ENCODE data around the gene DNM3. TPM values are rescaled to one million over a fixed set of nuclear protein-coding genes. Genes with fewer than 3 reads are reported as not detected.
"Not testable (repeated sequence)": the region's sequence is repeated elsewhere in the genome, so short reads cannot be mapped to it uniquely, and the experiment has no call there.

DNM3 gene
- total and polyA plus RNA-seq, 4 donors, result 2.6 to 16.2 (median 5.1) TPM; not detected in 1

DNA sequence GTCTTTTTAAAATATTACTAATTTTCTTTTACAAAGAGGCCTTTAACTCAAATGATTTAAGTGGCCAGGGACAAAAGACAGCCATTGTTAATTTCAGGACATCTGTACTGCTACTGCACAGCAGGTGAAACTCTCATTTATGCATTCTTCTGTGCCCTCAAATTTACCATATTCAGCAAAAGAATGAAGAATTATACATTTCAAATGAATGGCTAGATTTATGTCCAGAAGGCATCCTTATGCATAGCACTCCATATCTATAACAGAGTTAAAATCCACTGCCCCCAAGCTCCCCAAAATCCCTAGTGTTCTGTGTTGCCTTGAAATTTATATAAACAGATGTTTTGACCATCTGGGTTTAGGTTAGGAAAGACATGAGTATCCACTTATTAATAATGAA, 202.6 kb downstream of the DNM3 start:
- H3K9me3 ChIP-seq (ENCODE audit: control insufficient read depth, low read length), result peaks cover 2% of the 10 kb centered on the region
- no peaks in the 10 kb centered on the region for H3K27me3 ChIP-seq (ENCODE audit: control insufficient read depth in 1 of 2, insufficient read depth in 2 of 2, low read length in 1 of 2)
- H3K36me3 ChIP-seq (ENCODE audit: control insufficient read depth in 1 of 2, insufficient read depth in 2 of 2, low read length in 1 of 2), result peaks cover 3% of the 10 kb centered on the region in 2 donors
- intact Hi-C loops (cut with DNase I), result no loop called here
- DNase-seq (no peak), ATAC-seq (ENCODE audit: low FRiP score) (no peak)
- H3K27ac ChIP-seq (ENCODE audit: low read depth in 1 of 2, low read length in 2 of 2), result no peak overlapping the region
- no peaks in the 10 kb centered on the region for H3K4me1 ChIP-seq (ENCODE audit: control insufficient read depth in 1 of 2, insufficient read depth in 2 of 2, low read length in 2 of 2)
- no peak overlapping the region for H3K4me3 ChIP-seq (ENCODE audit: low read length in 2 of 2)

DNA sequence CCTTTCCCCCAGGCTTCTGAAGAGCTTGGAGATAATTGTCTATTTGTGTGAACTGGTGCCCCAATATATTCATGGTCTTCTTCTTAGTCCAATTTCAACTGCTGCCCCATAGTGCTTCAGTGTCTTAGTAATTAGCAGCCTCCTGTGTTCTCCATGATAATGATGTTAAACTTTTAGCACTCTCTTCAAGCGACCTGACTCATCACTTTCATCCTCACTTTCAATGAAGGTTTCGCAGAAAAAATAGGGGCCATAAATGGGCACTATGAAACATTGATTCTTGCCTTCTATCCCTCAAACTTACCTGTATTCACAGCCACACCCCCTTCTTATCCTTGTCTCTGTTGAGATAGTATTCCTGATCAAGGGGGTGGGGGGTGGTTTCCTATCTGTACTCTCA, 210.6 kb downstream of the DNM3 start:
- no peaks in the 10 kb centered on the region for H3K27me3 ChIP-seq (ENCODE audit: control insufficient read depth in 1 of 2, insufficient read depth in 2 of 2, low read length in 1 of 2)

GRCh38 chr1:172054172-172054571, 212.9 kb downstream of the DNM3 start:
- intact Hi-C loops (cut with DNase I), result no loop called here
- ATAC-seq (ENCODE audit: low FRiP score) (no peak), DNase-seq (no peak)
- Histone ChIP-seq H3K4me1 (ENCODE audit: control insufficient read depth in 1 of 2, insufficient read depth in 2 of 2, low read length in 2 of 2) (no peaks in the 10 kb centered on the region), H3K4me3 (ENCODE audit: low read length in 2 of 2) (no peak overlapping the region), H3K27ac (ENCODE audit: low read depth in 1 of 2, low read length in 2 of 2) (no peak overlapping the region), H3K27me3 (ENCODE audit: control insufficient read depth in 1 of 2, insufficient read depth in 2 of 2, low read length in 1 of 2) (no peaks in the 10 kb centered on the region), H3K36me3 (ENCODE audit: control insufficient read depth in 1 of 2, insufficient read depth in 2 of 2, low read length in 1 of 2) (no peaks in the 10 kb centered on the region), H3K9me3 (ENCODE audit: control insufficient read depth, low read length) (no peaks in the 10 kb centered on the region)
- WGBS, 2 donors, result 87 to 96% methylated on average over 1 of the region's 1 CpG

More for the DNA sequence above, 210.6 kb downstream of the DNM3 start:
- intact Hi-C loops (cut with DNase I), result no loop called here
- Histone ChIP-seq H3K4me3 (ENCODE audit: low read length in 2 of 2) (no peak overlapping the region), H3K4me1 (ENCODE audit: control insufficient read depth in 1 of 2, insufficient read depth in 2 of 2, low read length in 2 of 2) (no peaks in the 10 kb centered on the region), H3K27ac (ENCODE audit: low read depth in 1 of 2, low read length in 2 of 2) (no peak overlapping the region), H3K36me3 (ENCODE audit: control insufficient read depth in 1 of 2, insufficient read depth in 2 of 2, low read length in 1 of 2) (no peaks in the 10 kb centered on the region), H3K9me3 (ENCODE audit: control insufficient read depth, low read length) (no peaks in the 10 kb centered on the region)
- DNase-seq, result no peak
- WGBS, 2 donors, result 93 to 98% methylated on average over 2 of the region's 2 CpGs
- no peak for ATAC-seq (ENCODE audit: low FRiP score)

DNA sequence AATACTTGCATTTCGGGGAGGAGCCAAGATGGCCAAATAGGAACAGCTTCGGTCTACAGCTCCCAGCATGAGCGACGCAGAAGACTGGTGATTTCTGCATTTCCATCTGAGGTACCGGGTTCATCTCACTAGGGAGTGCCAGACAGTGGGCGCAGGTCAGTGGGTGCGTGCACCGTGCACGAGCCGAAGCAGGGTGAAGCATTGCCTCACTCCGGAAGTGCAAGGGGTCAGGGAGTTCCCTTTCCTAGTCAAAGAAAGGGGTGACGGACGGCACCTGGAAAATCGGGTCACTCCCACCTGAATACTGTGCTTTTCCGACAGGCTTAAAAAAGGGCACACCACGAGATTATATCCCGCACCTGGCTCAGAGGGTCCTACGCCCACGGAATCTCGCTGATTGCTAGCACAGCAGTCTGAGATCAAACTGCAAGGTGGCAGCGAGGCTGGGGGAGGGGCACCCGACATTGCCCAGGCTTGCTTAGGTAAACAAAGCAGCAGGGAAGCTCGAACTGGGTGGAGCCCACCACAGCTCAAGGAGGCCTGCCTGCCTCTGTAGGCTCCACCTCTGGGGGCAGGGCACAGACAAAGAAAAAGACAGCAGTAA, 214.6 kb downstream of the DNM3 start:
- intact Hi-C loops (cut with DNase I); H3K9me3 ChIP-seq (ENCODE audit: control insufficient read depth, low read length); H3K27ac ChIP-seq (ENCODE audit: low read depth in 1 of 2, low read length in 2 of 2); ATAC-seq (ENCODE audit: low FRiP score); DNase-seq; H3K4me3 ChIP-seq (ENCODE audit: low read length in 2 of 2); H3K36me3 ChIP-seq (ENCODE audit: control insufficient read depth in 1 of 2, insufficient read depth in 2 of 2, low read length in 1 of 2); H3K27me3 ChIP-seq (ENCODE audit: control insufficient read depth in 1 of 2, insufficient read depth in 2 of 2, low read length in 1 of 2); H3K4me1 ChIP-seq (ENCODE audit: control insufficient read depth in 1 of 2, insufficient read depth in 2 of 2, low read length in 2 of 2): not testable (repeated sequence)
- WGBS, 2 donors, result 94% methylated on average over 22 to 23 of the region's 23 CpGs

DNA sequence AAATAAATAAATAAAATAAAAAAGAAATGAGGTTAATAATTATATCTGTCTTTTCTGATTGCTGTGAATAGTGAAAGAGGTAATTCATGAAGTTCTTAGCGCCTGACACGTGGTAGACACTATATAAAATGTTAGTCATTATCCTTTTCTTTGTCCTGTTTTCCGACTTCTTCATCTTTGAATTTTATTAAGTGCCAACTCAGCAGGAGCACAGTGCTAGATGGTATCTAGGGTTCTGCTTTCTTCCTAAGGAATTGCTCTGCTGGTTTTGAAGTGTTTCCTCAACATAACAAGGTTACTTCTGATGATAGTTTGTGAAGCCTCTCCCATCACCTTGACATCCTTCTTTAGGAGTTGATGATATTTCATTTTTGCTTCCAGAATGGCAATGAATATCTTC, 227.0 kb downstream of the DNM3 start:
- H3K4me3 ChIP-seq (ENCODE audit: low read length in 2 of 2), result no peak overlapping the region
- 92 to 94% methylated on average over 3 of the region's 3 CpGs for WGBS, 2 donors
- intact Hi-C loops (cut with DNase I), result no loop called here
- H3K27me3 ChIP-seq (ENCODE audit: control insufficient read depth in 1 of 2, insufficient read depth in 2 of 2, low read length in 1 of 2), result no peaks in the 10 kb centered on the region
- DNase-seq (no peak), ATAC-seq (ENCODE audit: low FRiP score) (no peak)
- no peaks in the 10 kb centered on the region for H3K36me3 ChIP-seq (ENCODE audit: control insufficient read depth in 1 of 2, insufficient read depth in 2 of 2, low read length in 1 of 2)
- peaks cover 2% of the 10 kb centered on the region in 2 donors for H3K4me1 ChIP-seq (ENCODE audit: control insufficient read depth in 1 of 2, insufficient read depth in 2 of 2, low read length in 2 of 2)
- H3K9me3 ChIP-seq (ENCODE audit: control insufficient read depth, low read length), result no peaks in the 10 kb centered on the region
- H3K27ac ChIP-seq (ENCODE audit: low read depth in 1 of 2, low read length in 2 of 2), result no peak overlapping the region

- no peaks in the 10 kb centered on the region for H3K9me3 ChIP-seq (ENCODE audit: control insufficient read depth, low read length)
- H3K27ac ChIP-seq (ENCODE audit: low read depth in 1 of 2, low read length in 2 of 2), result no peak overlapping the region
- H3K4me1 ChIP-seq (ENCODE audit: control insufficient read depth in 1 of 2, insufficient read depth in 2 of 2, low read length in 2 of 2), result peaks cover 2% of the 10 kb centered on the region in 2 donors
- ATAC-seq (ENCODE audit: low FRiP score) (no peak), DNase-seq (no peak)
- H3K36me3 ChIP-seq (ENCODE audit: control insufficient read depth in 1 of 2, insufficient read depth in 2 of 2, low read length in 1 of 2), result no peaks in the 10 kb centered on the region
- H3K27me3 ChIP-seq (ENCODE audit: control insufficient read depth in 1 of 2, insufficient read depth in 2 of 2, low read length in 1 of 2), result no peaks in the 10 kb centered on the region
- intact Hi-C loops (cut with DNase I), result no loop called here
- H3K4me3 ChIP-seq (ENCODE audit: low read length in 2 of 2), result no peak overlapping the region
Observed at GRCh38 chr1:172069051-172069450, 227.8 kb downstream of the DNM3 start.

GRCh38 chr1:172069534-172069933, 228.2 kb downstream of the DNM3 start:
- Histone ChIP-seq H3K9me3 (ENCODE audit: control insufficient read depth, low read length) (no peaks in the 10 kb centered on the region), H3K27me3 (ENCODE audit: control insufficient read depth in 1 of 2, insufficient read depth in 2 of 2, low read length in 1 of 2) (no peaks in the 10 kb centered on the region), H3K4me3 (ENCODE audit: low read length in 2 of 2) (no peak overlapping the region), H3K27ac (ENCODE audit: low read depth in 1 of 2, low read length in 2 of 2) (no peak overlapping the region), H3K36me3 (ENCODE audit: control insufficient read depth in 1 of 2, insufficient read depth in 2 of 2, low read length in 1 of 2) (no peaks in the 10 kb centered on the region), H3K4me1 (ENCODE audit: control insufficient read depth in 1 of 2, insufficient read depth in 2 of 2, low read length in 2 of 2) (peaks cover 2% of the 10 kb centered on the region in 2 donors)
- DNase-seq (no peak), ATAC-seq (ENCODE audit: low FRiP score) (no peak)
- intact Hi-C loops (cut with DNase I), result no loop called here
- 59 to 68% methylated on average over 3 of the region's 3 CpGs for WGBS, 2 donors

DNA sequence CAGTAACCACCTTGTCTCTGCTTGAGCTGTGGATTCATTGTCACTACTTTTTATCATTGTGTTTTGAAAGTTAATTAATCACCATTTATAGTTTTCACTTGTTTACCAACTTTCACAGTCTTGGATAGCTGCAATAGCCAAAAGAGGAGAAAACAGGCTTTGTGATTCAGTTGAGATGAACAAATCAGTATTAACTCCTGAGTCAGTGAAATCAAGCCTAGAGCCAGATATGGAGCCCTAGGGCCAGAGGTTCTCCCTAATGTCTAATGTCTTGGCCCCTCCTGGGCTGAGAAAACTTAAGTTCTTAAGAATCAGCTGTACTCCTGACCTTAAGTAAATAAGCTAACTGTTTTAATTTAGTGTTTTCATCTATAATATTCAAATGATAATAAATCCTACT, 228.8 kb downstream of the DNM3 start:
- no peaks in the 10 kb centered on the region for H3K36me3 ChIP-seq (ENCODE audit: control insufficient read depth in 1 of 2, insufficient read depth in 2 of 2, low read length in 1 of 2)
- H3K4me1 ChIP-seq (ENCODE audit: control insufficient read depth in 1 of 2, insufficient read depth in 2 of 2, low read length in 2 of 2), result peaks cover 2% of the 10 kb centered on the region in 2 donors
- no peak overlapping the region for H3K27ac ChIP-seq (ENCODE audit: low read depth in 1 of 2, low read length in 2 of 2)
- H3K4me3 ChIP-seq (ENCODE audit: low read length in 2 of 2), result no peak overlapping the region
- no peaks in the 10 kb centered on the region for H3K9me3 ChIP-seq (ENCODE audit: control insufficient read depth, low read length)
- no peak for DNase-seq
- no peaks in the 10 kb centered on the region for H3K27me3 ChIP-seq (ENCODE audit: control insufficient read depth in 1 of 2, insufficient read depth in 2 of 2, low read length in 1 of 2)
- no peak for ATAC-seq (ENCODE audit: low FRiP score)
- intact Hi-C loops (cut with DNase I), result no loop called here

GRCh38 chr1:172071746-172072145, 230.4 kb downstream of the DNM3 start:
- no peak overlapping the region for H3K27ac ChIP-seq (ENCODE audit: low read depth in 1 of 2, low read length in 2 of 2)
- no peak overlapping the region for H3K4me3 ChIP-seq (ENCODE audit: low read length in 2 of 2)
- 6 to 9% methylated on average over 2 of the region's 2 CpGs for WGBS, 2 donors
- no peak for ATAC-seq (ENCODE audit: low FRiP score)
- intact Hi-C loops (cut with DNase I), result no loop called here
- no peak for DNase-seq
- no peaks in the 10 kb centered on the region for H3K27me3 ChIP-seq (ENCODE audit: control insufficient read depth in 1 of 2, insufficient read depth in 2 of 2, low read length in 1 of 2)
- peaks cover 2% of the 10 kb centered on the region in 2 donors for H3K4me1 ChIP-seq (ENCODE audit: control insufficient read depth in 1 of 2, insufficient read depth in 2 of 2, low read length in 2 of 2)
- H3K36me3 ChIP-seq (ENCODE audit: control insufficient read depth in 1 of 2, insufficient read depth in 2 of 2, low read length in 1 of 2), result no peaks in the 10 kb centered on the region
- H3K9me3 ChIP-seq (ENCODE audit: control insufficient read depth, low read length), result no peaks in the 10 kb centered on the region
